Tibial nerve (tissue), 4 donors: ENCODE measurements around the gene NRXN3.

Experiments
- EP300 ChIP-seq, 2 donors: sonication (generic); formaldehyde crosslinking; IDR thresholded peaks; one replicate each; pipeline ENCODE4 v1.6.1; 2017; ENCODE audit warnings: antibody characterized with exemption in 2 of 2, mild to moderate bottlenecking in 1 of 2
- POLR2A ChIP-seq, 2 donors: fragments of 450-650 bp; IDR thresholded peaks; one replicate each; pipeline ENCODE4 v1.6.1; 2017; ENCODE audit warnings: antibody characterized with exemption in 2 of 2, mild to moderate bottlenecking in 2 of 2, moderate library complexity in 2 of 2
- TF ChIP-seq, protein P1 (sequence below), 5 experiments: fragments of 200-600 bp in 3 of 5; fragments of 450-650 bp in 2 of 5; sonication (generic) in 3 of 5; IDR thresholded peaks; one replicate each; pipeline ENCODE4 v1.5.1; 2016 to 2019; ENCODE audit warnings: antibody characterized with exemption in 5 of 5, mild to moderate bottlenecking in 3 of 5, moderate library complexity in 2 of 5

DNA sequence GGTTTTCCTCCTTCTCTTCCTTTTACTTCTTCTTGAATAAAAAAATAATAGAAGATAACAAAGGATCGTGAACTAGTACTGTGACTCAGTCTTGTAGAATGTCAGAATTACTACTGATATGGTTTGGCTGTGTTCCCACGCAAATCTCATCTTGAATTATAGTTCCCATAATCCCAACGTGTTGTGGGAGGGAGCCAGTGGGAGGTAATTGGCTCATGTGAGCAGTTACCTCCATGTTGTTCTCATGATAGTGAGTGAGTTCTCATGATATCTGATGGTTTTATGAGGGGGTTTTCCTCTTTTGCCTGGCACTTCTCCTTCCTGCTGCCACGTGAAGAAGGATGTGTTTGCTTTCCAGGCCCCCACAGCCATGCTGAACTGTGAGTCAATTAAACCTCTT lies 1491.6 kb downstream of the NRXN3 start:
- TF ChIP-seq, protein P1, sequence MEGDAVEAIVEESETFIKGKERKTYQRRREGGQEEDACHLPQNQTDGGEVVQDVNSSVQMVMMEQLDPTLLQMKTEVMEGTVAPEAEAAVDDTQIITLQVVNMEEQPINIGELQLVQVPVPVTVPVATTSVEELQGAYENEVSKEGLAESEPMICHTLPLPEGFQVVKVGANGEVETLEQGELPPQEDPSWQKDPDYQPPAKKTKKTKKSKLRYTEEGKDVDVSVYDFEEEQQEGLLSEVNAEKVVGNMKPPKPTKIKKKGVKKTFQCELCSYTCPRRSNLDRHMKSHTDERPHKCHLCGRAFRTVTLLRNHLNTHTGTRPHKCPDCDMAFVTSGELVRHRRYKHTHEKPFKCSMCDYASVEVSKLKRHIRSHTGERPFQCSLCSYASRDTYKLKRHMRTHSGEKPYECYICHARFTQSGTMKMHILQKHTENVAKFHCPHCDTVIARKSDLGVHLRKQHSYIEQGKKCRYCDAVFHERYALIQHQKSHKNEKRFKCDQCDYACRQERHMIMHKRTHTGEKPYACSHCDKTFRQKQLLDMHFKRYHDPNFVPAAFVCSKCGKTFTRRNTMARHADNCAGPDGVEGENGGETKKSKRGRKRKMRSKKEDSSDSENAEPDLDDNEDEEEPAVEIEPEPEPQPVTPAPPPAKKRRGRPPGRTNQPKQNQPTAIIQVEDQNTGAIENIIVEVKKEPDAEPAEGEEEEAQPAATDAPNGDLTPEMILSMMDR (IDR thresholded peaks at IDR 0.05) = no peak
- TF ChIP-seq POLR2A (IDR thresholded peaks at IDR 0.05) (no peak), EP300 (IDR thresholded peaks at IDR 0.05) (no peak)
